ENCODE data around the gene HIVEP3. TPM values are rescaled to one million over a fixed set of nuclear protein-coding genes. Genes with fewer than 3 reads are reported as not detected.

HIVEP3 gene
- total and polyA plus RNA-seq, 8 donors, result 1.8 to 65.3 (median 3.8) TPM

DNA sequence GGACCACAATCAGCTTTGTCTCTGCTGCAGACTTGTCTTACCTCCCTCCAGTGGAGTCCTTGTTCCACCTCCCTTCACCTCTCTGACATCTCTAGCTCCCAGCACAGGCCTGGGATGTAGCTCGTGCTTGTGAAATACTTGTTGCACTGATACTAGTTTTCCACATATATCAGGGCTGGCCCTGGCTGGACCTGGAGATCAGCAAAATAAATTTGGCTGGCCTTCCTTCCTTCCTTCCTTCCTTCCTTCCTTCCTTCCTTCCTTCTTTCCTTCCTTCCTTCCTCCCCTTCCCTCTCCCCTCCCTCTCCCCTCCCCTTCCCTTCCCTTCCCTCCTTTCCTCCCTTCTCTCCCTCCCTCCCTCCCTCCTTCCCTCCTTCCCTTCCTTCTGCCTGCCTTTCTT, 196.5 kb downstream of the HIVEP3 start:
- Histone ChIP-seq H3K27me3 (no peaks in the 10 kb centered on the region), H3K27ac (no peak overlapping the region), H3K36me3 (no peaks in the 10 kb centered on the region), H3K4me3 (no peak overlapping the region), H3K9me3 (no peaks in the 10 kb centered on the region), H3K4me1 (peaks cover 0 to 17% (median 2%) of the 10 kb centered on the region in 4 donors)
- intact Hi-C loops (cut with DNase I; ENCODE audit: low total_unique reads), result no loop called here
- no peak for TF ChIP-seq POLR2A (IDR thresholded peaks at IDR 0.05)
- TF ChIP-seq, protein P1, sequence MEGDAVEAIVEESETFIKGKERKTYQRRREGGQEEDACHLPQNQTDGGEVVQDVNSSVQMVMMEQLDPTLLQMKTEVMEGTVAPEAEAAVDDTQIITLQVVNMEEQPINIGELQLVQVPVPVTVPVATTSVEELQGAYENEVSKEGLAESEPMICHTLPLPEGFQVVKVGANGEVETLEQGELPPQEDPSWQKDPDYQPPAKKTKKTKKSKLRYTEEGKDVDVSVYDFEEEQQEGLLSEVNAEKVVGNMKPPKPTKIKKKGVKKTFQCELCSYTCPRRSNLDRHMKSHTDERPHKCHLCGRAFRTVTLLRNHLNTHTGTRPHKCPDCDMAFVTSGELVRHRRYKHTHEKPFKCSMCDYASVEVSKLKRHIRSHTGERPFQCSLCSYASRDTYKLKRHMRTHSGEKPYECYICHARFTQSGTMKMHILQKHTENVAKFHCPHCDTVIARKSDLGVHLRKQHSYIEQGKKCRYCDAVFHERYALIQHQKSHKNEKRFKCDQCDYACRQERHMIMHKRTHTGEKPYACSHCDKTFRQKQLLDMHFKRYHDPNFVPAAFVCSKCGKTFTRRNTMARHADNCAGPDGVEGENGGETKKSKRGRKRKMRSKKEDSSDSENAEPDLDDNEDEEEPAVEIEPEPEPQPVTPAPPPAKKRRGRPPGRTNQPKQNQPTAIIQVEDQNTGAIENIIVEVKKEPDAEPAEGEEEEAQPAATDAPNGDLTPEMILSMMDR (IDR thresholded peaks at IDR 0.05), result no peak
- TF ChIP-seq POLR2AphosphoS5 (IDR thresholded peaks at IDR 0.05), result no peak
- TF ChIP-seq EP300 (IDR thresholded peaks at IDR 0.05), result no peak
- no peak for DNase-seq
- WGBS, 5 donors, result 69 to 83% (median 78%) methylated on average over 1 of the region's 1 CpG

DNA sequence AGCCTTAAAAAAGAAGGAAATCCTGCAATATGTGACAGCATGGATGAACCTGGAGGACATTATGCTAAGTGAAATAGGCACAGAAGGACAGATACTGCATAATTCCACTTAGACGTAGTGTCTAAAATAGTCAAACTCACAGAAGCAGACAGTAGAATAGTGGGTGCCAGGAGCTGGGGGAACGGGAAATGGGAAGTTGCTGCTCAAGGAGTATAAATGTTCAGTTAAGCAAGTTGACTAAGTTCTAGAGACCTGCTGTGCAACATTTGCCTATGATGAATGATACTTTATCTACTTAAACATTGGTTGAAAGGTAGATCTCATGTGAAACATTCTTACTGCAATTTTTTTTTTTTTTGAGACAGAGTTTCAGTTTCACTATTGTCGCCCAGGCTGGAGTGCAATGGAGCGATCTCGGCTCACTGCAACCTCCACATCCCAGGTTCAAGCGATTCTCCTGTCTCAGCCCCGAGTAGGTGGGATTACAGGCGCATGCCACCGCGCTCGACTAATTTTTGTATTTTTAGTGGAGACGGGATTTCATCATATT, 197.8 kb downstream of the HIVEP3 start:
- H3K36me3 ChIP-seq, result no peaks in the 10 kb centered on the region
- H3K4me3 ChIP-seq, result no peak overlapping the region
- H3K27me3 ChIP-seq, result no peaks in the 10 kb centered on the region
- intact Hi-C loops (cut with DNase I; ENCODE audit: low total_unique reads), result no loop called here
- TF ChIP-seq POLR2A (IDR thresholded peaks at IDR 0.05) (no peak), POLR2AphosphoS5 (IDR thresholded peaks at IDR 0.05) (no peak), EP300 (IDR thresholded peaks at IDR 0.05) (no peak)
- TF ChIP-seq, protein P1 (IDR thresholded peaks at IDR 0.05), result no peak
- no peaks in the 10 kb centered on the region for H3K9me3 ChIP-seq
- H3K27ac ChIP-seq, result no peak overlapping the region
- WGBS, 5 donors, result 70 to 79% (median 76%) methylated on average over 12 of the region's 12 CpGs
- peaks cover 0 to 12% (median 0%) of the 10 kb centered on the region in 4 donors for H3K4me1 ChIP-seq
- DNase-seq, result no peak

- Histone ChIP-seq H3K27me3 (no peaks in the 10 kb centered on the region), H3K9me3 (no peaks in the 10 kb centered on the region), H3K36me3 (no peaks in the 10 kb centered on the region), H3K4me1 (peaks cover 0 to 11% (median 0%) of the 10 kb centered on the region in 4 donors), H3K4me3 (no peak overlapping the region), H3K27ac (no peak overlapping the region)
- no peak for DNase-seq
- 88 to 91% (median 89%) methylated on average over 5 of the region's 5 CpGs for WGBS, 5 donors
- TF ChIP-seq EP300 (IDR thresholded peaks at IDR 0.05) (no peak), POLR2A (IDR thresholded peaks at IDR 0.05) (no peak), POLR2AphosphoS5 (IDR thresholded peaks at IDR 0.05) (no peak)
- TF ChIP-seq, protein P1 (IDR thresholded peaks at IDR 0.05), result no peak
- intact Hi-C loops (cut with DNase I; ENCODE audit: low total_unique reads), result no loop called here
Measured at GRCh38 chr1:41719590-41719989, 199.1 kb downstream of the HIVEP3 start.

DNA sequence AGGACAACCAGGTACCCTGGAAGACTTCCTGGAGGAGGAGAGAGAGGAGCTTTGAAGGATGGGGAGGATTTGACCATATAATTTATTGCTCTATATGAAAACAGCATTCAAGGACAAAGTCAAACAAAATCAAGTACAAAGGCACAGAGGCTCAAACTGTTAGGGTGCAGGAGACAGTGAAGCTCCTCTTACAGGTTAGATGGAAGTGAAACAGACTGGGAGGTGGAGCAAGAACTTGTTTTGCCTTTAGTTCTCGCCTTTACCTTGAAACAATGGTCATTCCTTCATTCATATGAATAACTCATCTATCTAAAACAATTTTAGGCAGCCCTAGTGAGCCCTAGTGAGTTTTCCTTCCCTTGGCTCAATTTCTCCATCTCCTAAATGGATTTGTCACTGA, 199.6 kb downstream of the HIVEP3 start:
- Histone ChIP-seq H3K27ac (no peak overlapping the region), H3K4me3 (no peak overlapping the region), H3K4me1 (peaks cover 0 to 6% (median 0%) of the 10 kb centered on the region in 4 donors), H3K36me3 (no peaks in the 10 kb centered on the region), H3K27me3 (no peaks in the 10 kb centered on the region), H3K9me3 (no peaks in the 10 kb centered on the region)
- no peak for TF ChIP-seq EP300 (IDR thresholded peaks at IDR 0.05)
- TF ChIP-seq, protein P1 (IDR thresholded peaks at IDR 0.05), result no peak
- no peak for TF ChIP-seq POLR2AphosphoS5 (IDR thresholded peaks at IDR 0.05)
- TF ChIP-seq POLR2A (IDR thresholded peaks at IDR 0.05), result no peak
- no peak for DNase-seq
- WGBS, 5 donors, result 88 to 100% (median 92%) methylated on average over 1 of the region's 1 CpG
- intact Hi-C loops (cut with DNase I; ENCODE audit: low total_unique reads), result no loop called here
